Heart right ventricle (tissue), 16 donors: ENCODE data around the gene SEMA3E. TPM values are rescaled to one million over a fixed set of nuclear protein-coding genes. Genes with fewer than 3 reads are reported as not detected.

Source experiments
- ATAC-seq, 8 donors: fragments of 200-7000 bp; cut with Tn5 transposase; one replicate each; pipeline ENCODE4 v1.9.1; 2020; ENCODE audit warnings: mild to moderate bottlenecking in 8 of 8, moderate library complexity in 8 of 8, moderate number of reproducible peaks in 1 of 8
- DNase-seq, 2 donors: peaks; one replicate each; pipeline ENCODE4 v3.0.0-alpha.2; 2020
- H3K27ac ChIP-seq, 10 donors: fragments of 200-600 bp; sonication (generic) in 2 of 10; one replicate each; pipeline versions ENCODE4 v1.5.0 to v1.8.0; 2020 to 2022; ENCODE audit warnings: mild to moderate bottlenecking in 3 of 10
- H3K27me3 ChIP-seq, 7 donors: fragments of 200-600 bp; one replicate each; pipeline ENCODE4 v1.8.0; 2021 to 2022; ENCODE audit warnings: mild to moderate bottlenecking in 2 of 7
- H3K36me3 ChIP-seq, 9 donors: fragments of 200-600 bp; sonication (generic) in 1 of 9; one replicate each; pipeline versions ENCODE4 v1.5.0 to v1.8.0; 2020 to 2022; ENCODE audit warnings: mild to moderate bottlenecking in 2 of 9
- H3K4me1 ChIP-seq, 9 donors: fragments of 200-600 bp; sonication (generic) in 1 of 9; one replicate each; pipeline versions ENCODE4 v1.5.0 to v1.8.0; 2020 to 2022; ENCODE audit warnings: mild to moderate bottlenecking in 4 of 9
- H3K4me3 ChIP-seq, 10 donors: fragments of 200-600 bp; sonication (generic) in 2 of 10; one replicate each; pipeline versions ENCODE4 v1.5.0 to v1.8.0; 2020 to 2022; ENCODE audit warnings: mild to moderate bottlenecking in 7 of 10, moderate library complexity in 2 of 10
- H3K9me3 ChIP-seq, 11 donors: fragments of 200-600 bp in 10 of 11; sonication (generic) in 2 of 11; one replicate each; pipeline versions ENCODE4 v1.5.0 to v1.8.0; 2013 to 2022; ENCODE audit warnings: mild to moderate bottlenecking in 2 of 11, control low read depth in 1 of 11, moderate library complexity in 1 of 11
- CTCF ChIP-seq, 9 donors: fragments of 200-600 bp; sonication (generic) in 2 of 9; IDR thresholded peaks; one replicate each; pipeline versions ENCODE4 v1.5.0 to v1.8.0; 2021 to 2022; ENCODE audit warnings: antibody characterized with exemption in 9 of 9, mild to moderate bottlenecking in 5 of 9, moderate library complexity in 1 of 9
- whole genome bisulfite sequencing, 2 donors: extraction: QIAGEN DNeasy Blood & Tissue Kit; methylation state at CpG; one replicate each; pipeline ENCODE4 v1.1.7; 2013; ENCODE audit warnings: inconsistent platforms in 1 of 2; 5-methylcytosine and 5-hydroxymethylcytosine counted together
- intact Hi-C, 10 donors: fragments of 100-400 bp; cut with DNase I; formaldehyde crosslinking; loops; one replicate each; pipeline versions ENCODE4 v1.11.1 to v1.14.2; 2022
- polyA plus RNA-seq, 2 donors: library from polyadenylated mRNA; stranded (reverse); fragments of 200-250 nt; gene quantifications; one replicate each; pipeline ENCODE4 v1.2.3, GENCODE V29; 2013
- total RNA-seq, 10 donors: library from RNA; stranded (reverse); fragmentation: NEBNext Ultra II Directional in 3 of 10; extraction: Animal tissue kit (Norgen Biotek cat#: 25700) in 3 of 10; gene quantifications; one replicate each; pipeline versions ENCODE4 v1.2.1 to v1.2.4, GENCODE V29; 2021 to 2023
- donor health status: Arrhythmogenic right ventricular cardiomyopathy.
- donor health status: ischemic (EF 13 %, LVEDD 7.1; RV severe dilation, severe dysfunction).
- donor health status: healthy with polysubstance abuse.
- donor health status: DM: no; HTN: yes; CAD: no.
- donor health status: DM: no; HTN: no; CAD: no.
- donor health status: ischemic (EF 25% LVEDD 6.9; RV normal size, moderate dysfunction).
- donor health status: ischemic (EF 25% LVEDD 5.7; RV mildly dilated, moderate dysfunction).
- donor health status: healthy.
- donor health status: DM: yes; HTN: yes; CAD: no.
- donor health status: Ischemic cardiomyopathy.
- donor health status: ischemic (EF 35%, LVEDD 5.7; RV mildly dilated, moderate dysfunction).
- donor health status: nonischemic (EF 11% LVEDD 7.7; RV severe dilation, severe dysfunction).
- donor health status: DM: yes; HTN: yes; CAD: no.
- donor health status: PGD.
- donor health status: ischemic (EF 29% LVEDD 5.4; RV normal size, mild dysfunction).
- donor health status: nonischemic (EF 23%, LVEDD 6.1; RV moderate dilation, normal function).

SEMA3E gene
- total and polyA plus RNA-seq, 12 donors, result under 0.01 to 0.53 (median 0.30) TPM; not detected in 4

DNA sequence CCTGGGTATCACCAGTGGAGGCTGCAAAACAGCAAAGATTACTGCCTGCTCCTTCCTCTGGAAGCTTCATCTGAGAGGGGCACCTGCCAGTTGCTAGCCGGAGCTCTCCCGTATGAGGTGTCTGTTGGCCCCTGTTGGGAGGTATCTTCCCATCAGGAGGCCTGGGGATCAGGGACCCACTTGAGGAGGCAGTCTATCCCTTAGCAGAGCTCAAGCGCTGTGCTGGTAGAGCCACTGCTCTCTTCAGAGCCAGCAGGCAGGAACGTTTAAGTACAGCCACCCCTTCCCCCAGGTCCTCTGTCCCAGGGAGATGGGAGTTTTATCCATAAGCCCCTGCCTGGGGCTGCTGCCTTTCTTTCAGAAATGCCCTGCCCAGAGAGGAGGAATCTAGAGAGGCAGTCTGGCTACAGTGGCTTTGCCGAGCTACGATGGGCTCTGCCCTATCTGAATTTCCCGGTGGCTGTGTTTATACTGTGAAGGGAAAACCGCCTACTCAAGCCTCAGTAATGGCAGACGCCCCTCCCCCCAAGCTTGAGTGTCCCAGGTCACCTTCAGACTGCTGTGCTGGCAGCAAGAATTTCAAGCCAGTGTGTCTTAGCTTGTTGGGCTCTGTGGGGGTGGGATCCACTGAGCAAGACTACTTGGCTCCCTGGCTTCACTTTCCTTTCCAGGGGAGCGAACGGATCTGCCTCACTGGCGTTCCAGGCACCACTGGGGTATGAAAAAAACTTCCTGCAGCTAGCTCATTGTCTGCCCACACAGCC lies 19.6 kb downstream of the SEMA3E start:
- Histone ChIP-seq H3K27ac (no peak overlapping the region), H3K27me3 (no peaks in the 10 kb centered on the region), H3K4me3 (no peak overlapping the region), H3K4me1 (no peaks in the 10 kb centered on the region), H3K36me3 (no peaks in the 10 kb centered on the region), H3K9me3 (peaks cover 0 to 15% (median 0%) of the 10 kb centered on the region in 11 donors)
- ATAC-seq (no peak), DNase-seq (no peak)
- TF ChIP-seq CTCF (IDR thresholded peaks at IDR 0.05), result no peak
- WGBS, 2 donors, result 54 to 57% methylated on average over 12 of the region's 12 CpGs
- intact Hi-C loops, result no loop called here

DNA sequence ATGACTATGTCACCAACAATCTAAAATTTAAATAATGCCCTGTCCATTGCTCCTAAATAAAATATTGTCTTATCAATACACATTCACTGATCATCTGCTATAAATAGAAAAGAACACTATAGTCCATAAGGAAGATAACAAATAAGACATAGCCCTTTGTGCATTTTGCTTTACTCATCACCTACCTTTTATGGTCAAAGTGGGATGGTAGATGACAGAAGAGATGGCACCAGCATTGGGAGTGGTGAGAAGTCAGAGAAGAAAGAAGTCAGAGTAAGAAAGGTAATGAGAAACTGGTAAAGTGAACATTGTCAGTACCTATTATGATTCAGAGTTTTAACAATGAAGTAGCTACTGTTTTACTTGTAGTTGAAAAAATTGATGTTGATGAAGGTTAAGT lies 31.1 kb downstream of the SEMA3E start:
- DNase-seq, result no peak
- Histone ChIP-seq H3K4me3 (no peak overlapping the region), H3K27ac (no peak overlapping the region), H3K4me1 (no peaks in the 10 kb centered on the region), H3K27me3 (no peaks in the 10 kb centered on the region), H3K36me3 (no peaks in the 10 kb centered on the region), H3K9me3 (peaks cover 0 to 10% (median 0%) of the 10 kb centered on the region in 11 donors)
- ATAC-seq, result no peak
- TF ChIP-seq CTCF (IDR thresholded peaks at IDR 0.05), result no peak
- intact Hi-C loops, result no loop called here

DNA sequence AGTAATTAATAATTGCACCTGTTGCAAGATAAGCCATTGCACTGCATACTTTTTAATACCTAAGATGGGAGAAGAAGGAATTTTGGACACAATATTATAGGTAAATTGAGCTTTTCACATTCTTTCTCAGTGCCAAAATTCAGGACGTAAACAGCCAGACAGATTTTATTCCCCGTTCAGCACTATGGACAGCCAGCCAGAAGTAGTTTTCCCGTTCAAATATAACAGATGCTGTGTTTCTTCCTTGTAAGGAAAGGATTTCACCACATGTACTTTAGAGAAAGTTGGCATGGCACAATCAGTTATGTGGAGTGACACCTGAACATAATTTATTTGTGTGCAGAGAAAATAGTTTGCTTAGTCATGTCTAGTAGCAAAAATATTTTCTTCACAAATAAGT lies 34.8 kb downstream of the SEMA3E start:
- Histone ChIP-seq H3K27me3 (no peaks in the 10 kb centered on the region), H3K9me3 (no peaks in the 10 kb centered on the region), H3K4me1 (no peaks in the 10 kb centered on the region), H3K36me3 (no peaks in the 10 kb centered on the region), H3K27ac (no peak overlapping the region), H3K4me3 (no peak overlapping the region)
- no peak for TF ChIP-seq CTCF (IDR thresholded peaks at IDR 0.05)
- ATAC-seq (no peak), DNase-seq (no peak)
- 51 to 65% methylated on average over 3 of the region's 3 CpGs for WGBS, 2 donors
- intact Hi-C loops, result no loop called here

- Histone ChIP-seq H3K4me1 (no peaks in the 10 kb centered on the region), H3K36me3 (no peaks in the 10 kb centered on the region), H3K4me3 (no peak overlapping the region), H3K27me3 (no peaks in the 10 kb centered on the region), H3K27ac (no peak overlapping the region), H3K9me3 (no peaks in the 10 kb centered on the region)
- intact Hi-C loops, result no loop called here
- TF ChIP-seq CTCF (IDR thresholded peaks at IDR 0.05), result no peak
- DNase-seq, result no peak
- ATAC-seq, result no peak
Observed at GRCh38 chr7:83613232-83613631, 35.7 kb downstream of the SEMA3E start.
